Measurements from ENCODE around the gene USP14.

Gene USP14

DNA sequence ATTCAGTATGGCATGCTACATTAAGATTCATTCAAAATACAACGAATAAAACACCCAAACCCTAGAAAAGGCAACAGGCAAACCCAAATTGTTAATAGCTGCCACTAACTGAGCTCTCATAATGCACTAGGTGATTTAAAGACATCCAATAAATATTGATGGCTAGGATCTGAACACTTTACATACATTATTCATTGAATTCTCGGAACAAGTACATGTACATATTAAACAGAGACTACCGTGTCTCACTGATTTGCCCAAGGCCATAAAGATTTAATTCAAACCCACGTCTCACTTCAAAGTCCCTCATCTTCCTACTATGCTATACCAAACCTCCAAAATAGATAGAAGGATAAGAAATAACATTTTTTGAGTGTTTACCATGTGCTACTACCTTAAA is 67.4 kb downstream of the USP14 start:
- FAIRE-seq (no peak), DNase-seq (ENCODE audit: low spot score) (no peak)

DNA sequence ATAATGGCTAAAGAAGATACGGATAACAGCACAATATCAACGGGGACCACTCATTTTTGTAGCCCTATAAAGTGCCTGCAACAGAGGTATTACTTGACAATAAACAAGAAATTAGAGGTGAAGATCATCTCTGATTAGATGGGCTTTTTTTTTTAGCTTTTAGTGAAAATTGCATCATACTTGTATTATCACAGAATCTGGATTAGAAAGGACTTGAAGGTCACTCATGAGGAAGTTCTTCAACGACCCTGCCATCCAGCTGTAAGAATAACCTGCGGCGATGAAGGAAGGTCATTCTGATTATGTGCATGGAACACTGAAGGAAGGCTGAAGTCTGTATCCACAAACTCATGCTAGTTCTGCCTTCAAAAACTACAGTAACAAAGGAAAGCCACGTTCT is 69.0 kb downstream of the USP14 start:
- FAIRE-seq: no peak
- no peak for DNase-seq (ENCODE audit: low spot score)

- no peak for FAIRE-seq
- DNase-seq (ENCODE audit: low spot score): no peak
Observed at GRCh38 chr18:227902-228301, 69.5 kb downstream of the USP14 start.

DNA sequence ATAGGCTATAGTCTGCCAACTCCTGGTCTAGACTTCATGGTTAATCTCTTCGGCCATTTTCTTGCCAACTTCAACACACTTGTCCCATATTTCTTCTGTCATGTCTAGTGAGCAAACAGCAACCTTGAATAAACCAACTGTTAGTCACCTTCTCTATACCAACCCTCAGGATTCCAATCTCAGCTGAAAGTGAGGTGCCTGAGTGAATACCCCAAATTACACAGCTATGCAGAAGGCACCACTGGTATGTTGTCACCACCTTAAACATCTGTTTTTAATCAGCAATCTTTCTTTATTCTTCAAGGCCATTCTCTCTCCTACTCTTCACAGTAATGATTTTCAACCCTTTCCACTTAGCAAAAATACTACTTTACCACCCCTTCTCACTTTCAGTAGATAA is 70.2 kb downstream of the USP14 start:
- no peak for DNase-seq (ENCODE audit: low spot score)
- FAIRE-seq: no peak

GRCh38 chr18:231563-231962 is 73.2 kb downstream of the USP14 start:
- DNase-seq (ENCODE audit: low spot score) (no peak), FAIRE-seq (no peak)

- no peak for FAIRE-seq
Observed at GRCh38 chr18:240175-240574, 81.8 kb downstream of the USP14 start.

DNA sequence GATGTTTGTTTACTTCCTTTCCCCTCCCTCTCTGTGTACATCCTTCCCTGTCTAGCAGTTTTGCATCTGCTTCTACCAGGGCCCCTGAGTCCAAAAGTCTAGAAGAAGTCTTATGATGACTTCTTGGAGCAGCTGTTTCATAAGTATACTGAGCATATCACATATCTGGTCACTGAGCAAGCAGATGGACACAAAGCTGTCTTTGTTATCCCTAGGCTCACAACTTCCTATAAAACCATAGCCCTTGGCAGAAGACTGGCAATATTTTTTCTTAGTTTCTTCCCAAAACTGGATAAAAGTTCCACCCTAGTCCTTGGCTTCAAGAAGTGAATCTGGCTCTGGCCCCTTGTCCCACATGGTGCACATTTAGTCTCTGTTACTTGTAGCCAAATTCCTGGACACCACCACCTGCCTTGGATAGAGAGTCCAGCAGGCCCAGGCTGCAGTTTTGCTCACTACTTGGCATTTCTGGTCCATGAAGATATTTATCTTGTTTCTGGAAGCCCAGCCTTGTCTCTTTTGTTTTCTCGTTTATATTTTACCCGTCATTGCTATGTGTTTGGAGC is 87.0 kb downstream of the USP14 start:
- FAIRE-seq: no peak

More at GRCh38 chr18:240175-240574, 81.8 kb downstream of the USP14 start:
- DNase-seq (ENCODE audit: low spot score): no peak

GRCh38 chr18:248053-248452 is 89.7 kb downstream of the USP14 start:
- DNase-seq (ENCODE audit: low spot score): no peak
- FAIRE-seq: no peak

More for the DNA sequence above, 87.0 kb downstream of the USP14 start:
- no peak for DNase-seq (ENCODE audit: low spot score)

GRCh38 chr18:250685-251084 is 92.3 kb downstream of the USP14 start:
- FAIRE-seq (no peak), DNase-seq (ENCODE audit: low spot score) (no peak)

- no peak for DNase-seq (ENCODE audit: low spot score)
- no peak for FAIRE-seq
Observed at GRCh38 chr18:251572-251971, 93.2 kb downstream of the USP14 start.

DNA sequence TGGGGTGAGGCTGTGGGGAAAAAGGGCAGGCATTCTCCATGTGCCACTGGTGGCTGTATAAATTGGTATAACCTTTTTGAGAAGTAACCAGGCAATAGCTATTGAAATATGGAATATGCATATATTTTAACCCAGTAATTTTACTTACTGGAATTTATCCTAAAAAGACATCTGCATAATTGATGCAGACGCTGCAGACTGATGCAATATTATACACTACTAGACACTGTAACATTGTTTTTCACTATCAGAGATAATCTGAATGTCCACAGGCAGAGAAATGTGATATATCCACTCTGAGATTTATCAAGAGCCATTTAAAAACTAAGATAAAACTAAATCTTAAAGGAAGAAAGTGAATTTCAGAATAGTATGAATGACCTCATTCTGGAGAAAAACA is 94.8 kb downstream of the USP14 start:
- FAIRE-seq: no peak
- DNase-seq (ENCODE audit: low spot score): no peak

DNA sequence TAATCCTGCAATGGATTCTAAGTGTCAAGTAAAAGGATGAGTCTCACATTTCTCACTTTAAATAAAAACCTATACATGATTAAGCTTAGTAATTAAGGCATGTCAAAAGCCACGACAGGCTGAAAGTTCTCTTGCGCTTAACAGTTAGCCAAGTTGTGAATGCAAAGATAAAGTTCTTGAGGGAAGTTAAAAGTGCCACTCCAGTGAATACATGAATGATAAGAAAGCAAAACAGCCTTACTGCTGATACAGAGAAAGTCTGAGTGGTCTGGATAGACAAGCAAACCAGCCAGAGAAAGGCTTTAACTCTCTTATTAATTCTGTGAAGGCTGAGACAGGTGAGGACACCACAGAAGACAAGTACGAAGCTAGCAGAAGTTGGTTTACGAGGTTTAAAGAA is 96.8 kb downstream of the USP14 start:
- DNase-seq (ENCODE audit: low spot score) (no peak), FAIRE-seq (no peak)

DNA sequence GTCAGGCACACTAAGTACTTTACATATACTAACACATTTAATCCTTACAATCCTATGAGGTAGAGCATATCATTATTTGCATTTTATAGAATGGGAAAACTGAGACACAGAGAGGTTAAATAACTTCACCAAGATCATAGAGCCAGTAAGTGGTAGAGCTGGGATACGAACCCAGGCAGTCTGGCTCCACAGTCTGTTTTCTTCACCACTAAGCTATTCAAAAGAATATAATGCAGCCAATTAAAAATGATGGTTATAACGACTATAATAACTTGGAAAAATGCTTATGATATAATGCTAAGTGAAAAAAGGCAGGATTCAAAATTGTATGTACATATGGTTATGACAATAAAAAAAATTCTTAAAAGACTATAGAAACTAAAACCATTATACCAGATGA is 102.2 kb downstream of the USP14 start:
- FAIRE-seq (no peak), DNase-seq (ENCODE audit: low spot score) (no peak)

- FAIRE-seq: no peak
- no peak for DNase-seq (ENCODE audit: low spot score)
Observed at GRCh38 chr18:261398-262073, 103.2 kb downstream of the USP14 start.
